ENCODE data around the gene CCDC198.

CCDC198 gene

DNA sequence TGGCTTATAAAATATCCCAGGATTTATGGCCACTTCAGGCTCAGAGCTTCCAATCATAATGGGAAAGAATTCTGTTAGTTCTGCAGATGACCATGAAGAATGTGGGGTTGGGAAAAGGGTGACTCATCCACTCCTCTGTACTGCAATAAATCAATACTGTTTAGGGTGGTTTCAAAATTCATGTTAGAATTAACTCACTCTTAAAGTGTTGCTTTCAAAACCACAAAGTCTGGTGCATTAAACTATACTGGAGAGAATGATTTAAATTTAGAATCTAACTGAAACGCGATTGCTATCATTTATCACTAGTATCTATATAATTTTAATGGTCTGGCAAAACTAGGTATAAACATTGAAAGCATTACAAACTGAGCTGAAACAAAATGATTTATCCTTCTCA, 798 bp downstream of the CCDC198 start:
- Histone ChIP-seq H3K4me1 (ENCODE audit: control insufficient read depth, insufficient read depth, low read length) (no peaks in the 10 kb centered on the region), H3K27me3 (ENCODE audit: control insufficient read depth, insufficient read depth, low read length) (no peaks in the 10 kb centered on the region), H3K9ac (ENCODE audit: low read length) (no peak overlapping the region), H3K36me3 (ENCODE audit: control insufficient read depth, insufficient read depth, low read length) (no peaks in the 10 kb centered on the region), H3K9me3 (ENCODE audit: control insufficient read depth, low read length) (no peaks in the 10 kb centered on the region), H3K4me3 (ENCODE audit: low read length) (no peak overlapping the region)

DNA sequence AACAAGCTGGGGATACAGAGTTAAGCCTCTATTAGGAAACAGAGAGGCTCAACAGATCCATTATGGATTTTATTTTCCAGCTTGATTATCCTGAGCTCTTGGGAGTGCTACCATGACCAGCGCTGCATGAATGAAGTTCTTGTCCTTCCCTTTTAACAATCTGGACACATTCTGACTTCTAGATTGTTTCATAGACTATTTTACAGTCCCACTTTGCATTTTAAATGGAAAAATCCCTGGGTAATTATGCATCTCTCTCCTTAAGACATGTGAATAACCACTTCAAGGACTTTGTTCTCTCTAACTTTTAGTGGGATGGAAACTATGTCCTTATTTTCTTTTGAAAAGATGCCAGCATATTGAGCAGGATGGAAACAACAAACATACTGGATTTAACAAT, 2.0 kb downstream of the CCDC198 start:
- Histone ChIP-seq H3K36me3 (ENCODE audit: control insufficient read depth, insufficient read depth, low read length) (no peaks in the 10 kb centered on the region), H3K27me3 (ENCODE audit: control insufficient read depth, insufficient read depth, low read length) (no peaks in the 10 kb centered on the region), H3K9ac (ENCODE audit: low read length) (no peak overlapping the region), H3K9me3 (ENCODE audit: control insufficient read depth, low read length) (no peaks in the 10 kb centered on the region), H3K4me3 (ENCODE audit: low read length) (no peak overlapping the region), H3K4me1 (ENCODE audit: control insufficient read depth, insufficient read depth, low read length) (no peaks in the 10 kb centered on the region)

DNA sequence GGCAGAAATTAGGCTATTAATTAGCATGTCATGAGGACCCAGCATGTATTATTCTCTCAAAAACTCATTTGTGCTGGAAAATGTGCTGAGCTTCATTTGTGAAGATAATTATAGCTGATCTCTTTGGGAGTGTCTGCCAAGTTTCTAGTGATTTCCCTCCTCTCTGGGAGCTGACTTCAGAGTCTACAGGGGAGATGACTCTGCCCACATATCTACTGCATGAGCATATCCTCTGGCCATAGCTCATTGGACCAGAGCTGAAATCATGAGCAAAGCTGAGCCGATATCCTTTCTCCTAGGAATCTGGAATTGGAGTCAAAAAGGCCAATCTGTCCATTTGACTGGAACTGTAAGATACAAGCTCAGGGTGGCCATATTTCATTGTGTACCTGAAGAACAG, 5.9 kb downstream of the CCDC198 start:
- Histone ChIP-seq H3K4me1 (ENCODE audit: control insufficient read depth, insufficient read depth, low read length) (no peaks in the 10 kb centered on the region), H3K9me3 (ENCODE audit: control insufficient read depth, low read length) (no peaks in the 10 kb centered on the region), H3K27me3 (ENCODE audit: control insufficient read depth, insufficient read depth, low read length) (no peaks in the 10 kb centered on the region), H3K9ac (ENCODE audit: low read length) (no peak overlapping the region), H3K4me3 (ENCODE audit: low read length) (no peak overlapping the region), H3K36me3 (ENCODE audit: control insufficient read depth, insufficient read depth, low read length) (no peaks in the 10 kb centered on the region)

DNA sequence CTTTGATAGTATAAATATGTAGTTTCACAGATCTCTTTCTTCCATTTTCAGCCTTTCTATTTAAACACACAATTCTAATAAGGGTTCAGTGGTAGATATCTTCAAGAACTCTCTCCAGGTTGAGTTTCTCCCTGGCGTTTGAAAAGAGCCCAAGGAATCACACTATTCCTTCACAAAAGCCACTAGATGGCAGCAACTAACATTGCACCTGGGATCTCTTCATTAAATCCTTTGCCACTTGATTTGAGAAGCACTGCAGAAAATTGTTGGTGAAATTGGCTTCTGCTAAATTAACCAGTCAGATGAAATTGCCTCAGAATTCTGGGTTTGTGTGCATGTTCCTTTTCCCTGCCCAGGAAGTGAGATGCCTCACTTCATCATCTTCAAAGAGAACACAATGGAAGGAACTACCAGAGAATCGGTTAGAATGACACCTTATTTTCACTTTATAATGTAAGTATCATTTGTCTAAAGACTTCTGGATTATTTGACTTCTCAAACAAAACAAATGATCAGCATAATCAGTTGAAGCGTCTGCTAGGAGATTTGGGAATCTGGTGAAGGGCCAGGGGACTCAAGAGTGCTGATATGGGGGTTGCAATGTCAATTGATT, 6.8 kb downstream of the CCDC198 start:
- Histone ChIP-seq H3K9ac (ENCODE audit: low read length) (no peak overlapping the region), H3K27me3 (ENCODE audit: control insufficient read depth, insufficient read depth, low read length) (no peaks in the 10 kb centered on the region), H3K4me3 (ENCODE audit: low read length) (no peak overlapping the region), H3K4me1 (ENCODE audit: control insufficient read depth, insufficient read depth, low read length) (no peaks in the 10 kb centered on the region), H3K9me3 (ENCODE audit: control insufficient read depth, low read length) (no peaks in the 10 kb centered on the region), H3K36me3 (ENCODE audit: control insufficient read depth, insufficient read depth, low read length) (no peaks in the 10 kb centered on the region)

DNA sequence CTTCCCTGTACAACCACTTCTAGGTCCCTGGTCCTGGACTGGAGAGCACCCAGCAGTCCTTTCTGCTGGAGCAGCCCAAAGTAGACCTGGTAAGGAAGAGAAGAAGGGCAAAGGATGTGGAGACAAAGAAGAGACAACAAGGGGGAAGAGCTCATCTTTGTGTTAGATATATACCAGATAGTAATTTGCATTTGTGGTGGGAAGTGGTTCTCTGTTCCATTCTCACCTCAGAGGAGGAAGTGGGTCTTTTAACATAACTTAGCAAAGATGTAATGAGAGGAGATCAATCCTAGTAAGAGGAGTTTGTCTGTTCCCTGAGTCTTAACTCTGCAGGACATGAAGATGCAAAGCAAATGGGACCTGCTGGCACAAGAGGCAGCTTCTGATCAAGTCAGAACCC, 8.0 kb downstream of the CCDC198 start:
- H3K9ac ChIP-seq (ENCODE audit: low read length) = no peak overlapping the region
- H3K4me3 ChIP-seq (ENCODE audit: low read length) = no peak overlapping the region
- no peaks in the 10 kb centered on the region for H3K27me3 ChIP-seq (ENCODE audit: control insufficient read depth, insufficient read depth, low read length)

DNA sequence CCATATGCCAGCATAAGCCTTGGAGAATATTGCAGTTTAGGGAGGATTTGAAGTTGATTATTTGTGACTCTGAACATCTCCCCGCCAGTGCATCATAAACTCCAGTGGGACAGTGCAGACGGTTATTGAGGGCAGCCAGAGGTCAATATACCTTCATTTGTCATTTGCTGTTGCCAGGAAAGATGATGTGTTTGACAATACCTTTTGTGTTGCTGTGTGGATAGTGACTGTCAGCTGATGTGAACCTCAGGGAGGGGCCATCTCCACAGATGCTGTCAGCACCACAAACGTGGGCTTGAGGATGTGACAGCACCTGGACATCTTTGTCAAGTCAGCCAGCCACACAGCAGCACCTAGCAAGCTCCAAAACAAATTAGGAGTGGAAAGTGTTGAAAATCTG, 11.5 kb downstream of the CCDC198 start:
- Histone ChIP-seq H3K4me1 (ENCODE audit: control insufficient read depth, insufficient read depth, low read length) (no peaks in the 10 kb centered on the region), H3K36me3 (ENCODE audit: control insufficient read depth, insufficient read depth, low read length) (no peaks in the 10 kb centered on the region), H3K9ac (ENCODE audit: low read length) (no peak overlapping the region), H3K27me3 (ENCODE audit: control insufficient read depth, insufficient read depth, low read length) (no peaks in the 10 kb centered on the region), H3K4me3 (ENCODE audit: low read length) (no peak overlapping the region), H3K9me3 (ENCODE audit: control insufficient read depth, low read length) (no peaks in the 10 kb centered on the region)

More for the DNA sequence above, 8.0 kb downstream of the CCDC198 start:
- no peaks in the 10 kb centered on the region for H3K36me3 ChIP-seq (ENCODE audit: control insufficient read depth, insufficient read depth, low read length)
- no peaks in the 10 kb centered on the region for H3K4me1 ChIP-seq (ENCODE audit: control insufficient read depth, insufficient read depth, low read length)
- no peaks in the 10 kb centered on the region for H3K9me3 ChIP-seq (ENCODE audit: control insufficient read depth, low read length)

DNA sequence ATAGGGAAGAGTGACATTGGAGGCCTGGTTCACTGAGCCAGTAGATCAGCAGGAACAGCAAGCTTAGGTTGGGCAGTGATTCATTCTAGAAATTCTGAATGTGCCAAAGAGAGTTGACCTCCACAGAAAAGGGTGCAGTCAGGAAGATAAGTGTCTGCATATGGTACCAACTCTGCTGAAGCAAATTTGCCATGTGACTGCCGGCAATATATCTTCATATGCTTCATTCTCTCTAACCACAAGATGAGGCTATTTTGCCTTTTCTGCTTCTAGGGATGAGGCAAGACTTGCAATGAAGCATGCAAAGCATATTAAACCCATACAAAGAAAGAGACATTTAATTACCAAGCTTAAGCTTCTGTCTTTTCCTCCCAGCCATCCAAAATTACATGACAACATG, 13.6 kb downstream of the CCDC198 start:
- Histone ChIP-seq H3K36me3 (ENCODE audit: control insufficient read depth, insufficient read depth, low read length) (no peaks in the 10 kb centered on the region), H3K4me3 (ENCODE audit: low read length) (no peak overlapping the region), H3K9me3 (ENCODE audit: control insufficient read depth, low read length) (no peaks in the 10 kb centered on the region), H3K27me3 (ENCODE audit: control insufficient read depth, insufficient read depth, low read length) (no peaks in the 10 kb centered on the region), H3K4me1 (ENCODE audit: control insufficient read depth, insufficient read depth, low read length) (no peaks in the 10 kb centered on the region), H3K9ac (ENCODE audit: low read length) (no peak overlapping the region)

DNA sequence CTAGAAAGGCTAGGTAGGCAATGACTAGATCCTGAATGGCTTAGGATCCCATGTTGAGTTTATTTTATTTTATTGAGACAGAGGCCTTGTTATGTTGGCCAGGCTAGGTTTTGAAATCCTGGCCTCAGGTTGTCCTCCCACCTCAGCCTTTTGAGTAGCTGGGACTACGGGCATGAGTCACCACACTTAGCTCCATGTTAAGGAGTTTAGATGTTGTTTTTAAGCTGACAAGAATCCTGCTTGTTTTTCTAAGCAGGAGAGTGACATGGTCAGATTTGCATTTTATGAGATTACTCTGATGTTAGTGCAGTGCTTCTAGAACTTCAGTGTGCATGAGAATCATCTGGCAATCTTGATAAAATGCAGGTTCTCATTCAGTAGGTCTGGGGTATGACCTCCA, 14.5 kb downstream of the CCDC198 start:
- H3K27me3 ChIP-seq (ENCODE audit: control insufficient read depth, insufficient read depth, low read length) = no peaks in the 10 kb centered on the region
- H3K4me1 ChIP-seq (ENCODE audit: control insufficient read depth, insufficient read depth, low read length) = no peaks in the 10 kb centered on the region
- no peaks in the 10 kb centered on the region for H3K36me3 ChIP-seq (ENCODE audit: control insufficient read depth, insufficient read depth, low read length)
- no peaks in the 10 kb centered on the region for H3K9me3 ChIP-seq (ENCODE audit: control insufficient read depth, low read length)
- H3K9ac ChIP-seq (ENCODE audit: low read length) = no peak overlapping the region
- H3K4me3 ChIP-seq (ENCODE audit: low read length) = no peak overlapping the region

DNA sequence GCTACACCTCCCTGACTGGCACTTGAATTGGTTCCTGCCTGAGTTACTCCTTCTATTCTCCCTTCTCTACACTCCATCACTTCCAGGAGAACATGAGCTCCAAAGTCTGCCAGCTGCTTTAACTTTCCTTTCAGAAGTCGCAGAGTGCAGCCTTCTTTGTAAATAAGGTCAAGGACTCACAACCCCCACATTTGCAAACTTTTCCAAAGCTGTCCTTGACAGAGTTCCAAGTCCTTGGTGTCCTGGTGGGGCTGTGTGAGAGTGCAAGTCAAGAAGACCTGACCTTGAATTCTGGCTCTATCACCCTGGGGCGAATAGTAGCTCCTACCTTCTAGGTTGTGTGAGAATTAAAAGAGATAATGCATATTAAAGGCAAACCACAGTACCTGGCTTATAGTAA, 15.6 kb downstream of the CCDC198 start:
- Histone ChIP-seq H3K9ac (ENCODE audit: low read length) (no peak overlapping the region), H3K27me3 (ENCODE audit: control insufficient read depth, insufficient read depth, low read length) (no peaks in the 10 kb centered on the region)

DNA sequence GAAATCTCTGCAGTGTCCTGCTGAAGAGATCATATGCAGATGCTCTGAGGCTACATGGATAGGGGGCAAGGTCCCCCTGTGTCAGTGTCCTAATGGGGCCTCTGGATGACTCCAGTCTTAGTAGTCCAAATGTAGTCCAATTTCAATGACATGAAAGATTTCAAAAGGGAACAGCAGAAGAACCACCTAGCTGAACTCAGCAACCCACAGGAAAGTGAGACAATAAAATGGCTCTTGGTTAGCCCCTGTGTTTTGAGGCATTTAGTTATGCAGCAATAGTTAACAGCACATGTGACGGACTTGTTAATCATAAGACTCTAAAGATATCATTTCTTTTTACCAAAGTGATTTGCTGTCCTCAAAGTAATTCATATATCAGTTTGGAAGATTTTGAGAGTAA, 22.7 kb downstream of the CCDC198 start:
- H3K4me1 ChIP-seq (ENCODE audit: control insufficient read depth, insufficient read depth, low read length) = no peaks in the 10 kb centered on the region
- no peak overlapping the region for H3K9ac ChIP-seq (ENCODE audit: low read length)
- H3K9me3 ChIP-seq (ENCODE audit: control insufficient read depth, low read length) = no peaks in the 10 kb centered on the region
- H3K36me3 ChIP-seq (ENCODE audit: control insufficient read depth, insufficient read depth, low read length) = no peaks in the 10 kb centered on the region
- no peaks in the 10 kb centered on the region for H3K27me3 ChIP-seq (ENCODE audit: control insufficient read depth, insufficient read depth, low read length)
- no peak overlapping the region for H3K4me3 ChIP-seq (ENCODE audit: low read length)

More for the DNA sequence above, 15.6 kb downstream of the CCDC198 start:
- Histone ChIP-seq H3K9me3 (ENCODE audit: control insufficient read depth, low read length) (no peaks in the 10 kb centered on the region), H3K4me1 (ENCODE audit: control insufficient read depth, insufficient read depth, low read length) (no peaks in the 10 kb centered on the region), H3K4me3 (ENCODE audit: low read length) (no peak overlapping the region), H3K36me3 (ENCODE audit: control insufficient read depth, insufficient read depth, low read length) (no peaks in the 10 kb centered on the region)

DNA sequence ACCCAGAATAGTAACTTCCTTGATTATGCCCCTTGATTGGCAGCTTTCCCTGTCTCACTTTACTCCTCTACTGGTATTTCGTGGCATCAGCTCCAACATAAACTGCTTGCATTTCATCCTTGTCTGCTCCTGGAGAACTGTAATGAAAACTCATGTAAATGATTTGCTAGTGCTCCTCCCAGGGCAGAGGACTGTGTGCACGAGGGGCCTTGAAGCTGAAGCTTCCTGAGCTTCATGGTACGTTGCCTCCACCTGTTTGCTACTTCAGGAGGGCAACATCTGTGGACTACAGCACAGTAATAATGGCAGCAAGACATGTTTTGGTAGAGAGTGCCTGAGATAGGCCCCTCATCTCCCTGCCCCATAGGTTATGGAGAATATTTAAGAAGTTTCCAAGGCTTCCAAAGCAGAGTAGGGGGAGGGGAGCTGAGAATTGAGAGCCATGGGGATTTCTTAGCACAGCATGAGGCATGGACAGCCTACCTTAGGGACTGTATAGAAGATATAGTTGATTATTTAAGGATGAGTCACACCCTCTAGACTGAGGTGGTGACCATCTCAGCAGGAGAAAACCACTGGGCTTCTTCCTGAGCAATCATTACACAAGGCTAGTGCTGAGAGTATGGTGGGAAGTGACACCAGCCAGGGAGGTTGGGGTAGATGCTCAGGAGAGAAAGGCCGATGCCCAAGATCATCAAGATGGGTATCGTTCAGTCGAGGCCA, 29.5 kb downstream of the CCDC198 start:
- Histone ChIP-seq H3K36me3 (ENCODE audit: control insufficient read depth, insufficient read depth, low read length) (no peaks in the 10 kb centered on the region), H3K9me3 (ENCODE audit: control insufficient read depth, low read length) (no peaks in the 10 kb centered on the region), H3K4me1 (ENCODE audit: control insufficient read depth, insufficient read depth, low read length) (no peaks in the 10 kb centered on the region), H3K4me3 (ENCODE audit: low read length) (no peak overlapping the region), H3K27me3 (ENCODE audit: control insufficient read depth, insufficient read depth, low read length) (no peaks in the 10 kb centered on the region), H3K9ac (ENCODE audit: low read length) (no peak overlapping the region)

DNA sequence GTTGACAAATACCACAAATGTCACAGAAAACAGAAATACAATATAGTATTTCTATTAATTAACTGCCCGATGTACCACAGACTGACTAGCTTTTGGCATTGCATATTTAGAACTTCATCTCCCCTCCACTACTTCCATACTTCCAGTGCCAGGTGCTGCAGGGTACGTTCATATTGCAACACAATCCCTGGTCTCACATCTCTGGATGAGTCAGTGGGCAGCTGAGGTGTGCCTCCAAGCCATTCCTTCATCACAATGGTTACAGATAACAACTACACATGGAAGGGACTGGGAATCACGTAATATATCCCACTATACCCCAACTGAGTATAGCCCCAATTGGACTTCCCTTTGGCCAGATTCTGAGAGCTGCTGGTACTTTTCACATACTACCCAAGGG, 31.1 kb downstream of the CCDC198 start:
- H3K4me3 ChIP-seq (ENCODE audit: low read length) = no peak overlapping the region
- H3K9ac ChIP-seq (ENCODE audit: low read length) = no peak overlapping the region
- H3K27me3 ChIP-seq (ENCODE audit: control insufficient read depth, insufficient read depth, low read length) = no peaks in the 10 kb centered on the region
- H3K4me1 ChIP-seq (ENCODE audit: control insufficient read depth, insufficient read depth, low read length) = no peaks in the 10 kb centered on the region
- no peaks in the 10 kb centered on the region for H3K9me3 ChIP-seq (ENCODE audit: control insufficient read depth, low read length)
- H3K36me3 ChIP-seq (ENCODE audit: control insufficient read depth, insufficient read depth, low read length) = no peaks in the 10 kb centered on the region
